HTERT RPE-1 (cell line): Measurements from ENCODE around the gene OMP.

Experiments used
- in situ Hi-C: fragments of 300-500 bp; cut with MboI; formaldehyde crosslinking; loops from 4 replicates; pipeline ENCODE4 v1.14.3; 2020; ENCODE audit warnings: low sequenced_read_pairs

OMP gene

GRCh38 chr11:77151804-77152509, 49.3 kb downstream of the OMP start:
- in situ Hi-C loops: no loop called here

GRCh38 chr11:77152846-77153245, 50.2 kb downstream of the OMP start:
- in situ Hi-C loops: no loop called here
